ENCODE data around the gene ZBED1.

ZBED1 gene

GRCh38 chrX:2445662-2446623 lies 54.8 kb downstream of the ZBED1 start:
- H3K9me3 ChIP-seq (ENCODE audit: low read length): no peaks in the 10 kb centered on the region
- H3K9me2 ChIP-seq (ENCODE audit: low read depth, low read length): no peaks in the 10 kb centered on the region
- no peak overlapping the region for H3K4me3 ChIP-seq (ENCODE audit: low read depth, low read length, poor library complexity, severe bottlenecking)
- H3K9ac ChIP-seq (ENCODE audit: low read length): no peak overlapping the region
- H3K4me2 ChIP-seq (ENCODE audit: low read length): no peak overlapping the region
- H3K27me3 ChIP-seq (ENCODE audit: insufficient read depth, low read length): no peaks in the 10 kb centered on the region
- H3K36me3 ChIP-seq (ENCODE audit: insufficient read depth, low read length): peaks cover 19% of the 10 kb centered on the region
- H3K4me1 ChIP-seq (ENCODE audit: insufficient read depth, low read length, severe bottlenecking): peaks cover 11% of the 10 kb centered on the region
- H3K79me2 ChIP-seq (ENCODE audit: insufficient read depth, low read length): no peaks in the 10 kb centered on the region
- H3K27ac ChIP-seq (ENCODE audit: low read depth, low read length, poor library complexity, severe bottlenecking): no peak overlapping the region
- no peaks in the 10 kb centered on the region for H3F3A ChIP-seq (ENCODE audit: insufficient read depth, low read length)
- H4K20me1 ChIP-seq (ENCODE audit: insufficient read depth, low read length): no peaks in the 10 kb centered on the region
- TF ChIP-seq EZH2 (IDR thresholded peaks at IDR 0.05; ENCODE audit: borderline replicate concordance, low read length): no peak
- no peak for TF ChIP-seq CTCF (IDR thresholded peaks at IDR 0.05; ENCODE audit: low read length)
- H2AFZ ChIP-seq (ENCODE audit: low read length): no peak overlapping the region

- H3K36me3 ChIP-seq (ENCODE audit: insufficient read depth, low read length): peaks cover 32% of the 10 kb centered on the region
- no peaks in the 10 kb centered on the region for H3K27me3 ChIP-seq (ENCODE audit: insufficient read depth, low read length)
- H3K9me3 ChIP-seq (ENCODE audit: low read length): no peaks in the 10 kb centered on the region
- H3F3A ChIP-seq (ENCODE audit: insufficient read depth, low read length): no peaks in the 10 kb centered on the region
- TF ChIP-seq CTCF (IDR thresholded peaks at IDR 0.05; ENCODE audit: low read length) (no peak), EZH2 (IDR thresholded peaks at IDR 0.05; ENCODE audit: borderline replicate concordance, low read length) (no peak)
- no peaks in the 10 kb centered on the region for H3K9me2 ChIP-seq (ENCODE audit: low read depth, low read length)
- H3K4me1 ChIP-seq (ENCODE audit: insufficient read depth, low read length, severe bottlenecking): no peaks in the 10 kb centered on the region
- no peak overlapping the region for H2AFZ ChIP-seq (ENCODE audit: low read length)
- H3K4me2 ChIP-seq (ENCODE audit: low read length): no peak overlapping the region
- no peaks in the 10 kb centered on the region for H4K20me1 ChIP-seq (ENCODE audit: insufficient read depth, low read length)
- no peak overlapping the region for H3K4me3 ChIP-seq (ENCODE audit: low read depth, low read length, poor library complexity, severe bottlenecking)
- H3K27ac ChIP-seq (ENCODE audit: low read depth, low read length, poor library complexity, severe bottlenecking): no peak overlapping the region
- no peaks in the 10 kb centered on the region for H3K79me2 ChIP-seq (ENCODE audit: insufficient read depth, low read length)
- no peak overlapping the region for H3K9ac ChIP-seq (ENCODE audit: low read length)
Measured at GRCh38 chrX:2442694-2443093, 58.1 kb downstream of the ZBED1 start.

- H3K9me2 ChIP-seq (ENCODE audit: low read depth, low read length): no peaks in the 10 kb centered on the region
- H3K9me3 ChIP-seq (ENCODE audit: low read length): no peaks in the 10 kb centered on the region
- no peaks in the 10 kb centered on the region for H3K4me1 ChIP-seq (ENCODE audit: insufficient read depth, low read length, severe bottlenecking)
- peaks cover 21% of the 10 kb centered on the region for H3K36me3 ChIP-seq (ENCODE audit: insufficient read depth, low read length)
- no peak overlapping the region for H2AFZ ChIP-seq (ENCODE audit: low read length)
- no peaks in the 10 kb centered on the region for H3K27me3 ChIP-seq (ENCODE audit: insufficient read depth, low read length)
- H3F3A ChIP-seq (ENCODE audit: insufficient read depth, low read length): no peaks in the 10 kb centered on the region
- H3K4me2 ChIP-seq (ENCODE audit: low read length): no peak overlapping the region
- TF ChIP-seq CTCF (IDR thresholded peaks at IDR 0.05; ENCODE audit: low read length) (no peak), EZH2 (IDR thresholded peaks at IDR 0.05; ENCODE audit: borderline replicate concordance, low read length) (no peak)
- no peaks in the 10 kb centered on the region for H3K79me2 ChIP-seq (ENCODE audit: insufficient read depth, low read length)
- H3K27ac ChIP-seq (ENCODE audit: low read depth, low read length, poor library complexity, severe bottlenecking): no peak overlapping the region
- H3K4me3 ChIP-seq (ENCODE audit: low read depth, low read length, poor library complexity, severe bottlenecking): no peak overlapping the region
- H4K20me1 ChIP-seq (ENCODE audit: insufficient read depth, low read length): no peaks in the 10 kb centered on the region
- no peak overlapping the region for H3K9ac ChIP-seq (ENCODE audit: low read length)
Measured at GRCh38 chrX:2441466-2441865, 59.3 kb downstream of the ZBED1 start.

All from OCI-LY1 (cell line).